Osteocyte (in vitro differentiated cells): ENCODE data around the gene KCNK10. TPM values are rescaled to one million over a fixed set of nuclear protein-coding genes. Genes with fewer than 3 reads are reported as not detected.

Experiments used
- DNase-seq: peaks from one replicate; pipeline ENCODE4 v3.0.0; 2021; ENCODE audit warnings: mixed read lengths; ENCODE audit not compliant: unreplicated experiment; ENCODE audit errors: extremely low spot score
- H3K27ac Mint-ChIP-seq: one replicate; pipeline ENCODE4 v1.8.0; 2021; ENCODE audit warnings: mild to moderate bottlenecking, mixed read lengths; ENCODE audit not compliant: unreplicated experiment
- H3K27me3 Mint-ChIP-seq: one replicate; pipeline ENCODE4 v1.8.0; 2021; ENCODE audit warnings: mixed read lengths; ENCODE audit not compliant: unreplicated experiment
- H3K36me3 Mint-ChIP-seq: one replicate; pipeline ENCODE4 v1.8.0; 2021; ENCODE audit warnings: mixed read lengths; ENCODE audit not compliant: unreplicated experiment
- H3K4me1 Mint-ChIP-seq: one replicate; pipeline ENCODE4 v1.8.0; 2021; ENCODE audit warnings: mixed read lengths; ENCODE audit not compliant: unreplicated experiment
- H3K4me3 Mint-ChIP-seq: one replicate; pipeline ENCODE4 v1.8.0; 2021; ENCODE audit warnings: mild to moderate bottlenecking, moderate library complexity, mixed read lengths; ENCODE audit not compliant: unreplicated experiment
- H3K9me3 Mint-ChIP-seq: one replicate; pipeline ENCODE4 v1.8.0; 2021; ENCODE audit warnings: mixed read lengths; ENCODE audit not compliant: unreplicated experiment
- total RNA-seq: library from RNA; stranded (reverse); gene quantifications from 2 replicates; pipeline ENCODE4 v1.2.1, GENCODE V29; 2021
- TF ChIP-seq, protein P1 (sequence below): fragments of 200-600 bp; sonication (generic); IDR thresholded peaks from 2 replicates; pipeline ENCODE4 v1.5.0; 2021; ENCODE audit warnings: antibody characterized with exemption, mild to moderate bottlenecking, moderate library complexity

The KCNK10 gene
- total RNA-seq, 1 donor from 2014 or later = not detected

- H3K4me1 Mint-ChIP-seq = peaks cover 12% of the 10 kb centered on the region
- no peak overlapping the region for H3K4me3 Mint-ChIP-seq
- no peak overlapping the region for H3K27ac Mint-ChIP-seq
- TF ChIP-seq, protein P1, sequence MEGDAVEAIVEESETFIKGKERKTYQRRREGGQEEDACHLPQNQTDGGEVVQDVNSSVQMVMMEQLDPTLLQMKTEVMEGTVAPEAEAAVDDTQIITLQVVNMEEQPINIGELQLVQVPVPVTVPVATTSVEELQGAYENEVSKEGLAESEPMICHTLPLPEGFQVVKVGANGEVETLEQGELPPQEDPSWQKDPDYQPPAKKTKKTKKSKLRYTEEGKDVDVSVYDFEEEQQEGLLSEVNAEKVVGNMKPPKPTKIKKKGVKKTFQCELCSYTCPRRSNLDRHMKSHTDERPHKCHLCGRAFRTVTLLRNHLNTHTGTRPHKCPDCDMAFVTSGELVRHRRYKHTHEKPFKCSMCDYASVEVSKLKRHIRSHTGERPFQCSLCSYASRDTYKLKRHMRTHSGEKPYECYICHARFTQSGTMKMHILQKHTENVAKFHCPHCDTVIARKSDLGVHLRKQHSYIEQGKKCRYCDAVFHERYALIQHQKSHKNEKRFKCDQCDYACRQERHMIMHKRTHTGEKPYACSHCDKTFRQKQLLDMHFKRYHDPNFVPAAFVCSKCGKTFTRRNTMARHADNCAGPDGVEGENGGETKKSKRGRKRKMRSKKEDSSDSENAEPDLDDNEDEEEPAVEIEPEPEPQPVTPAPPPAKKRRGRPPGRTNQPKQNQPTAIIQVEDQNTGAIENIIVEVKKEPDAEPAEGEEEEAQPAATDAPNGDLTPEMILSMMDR = no peak
- peaks cover 34% of the 10 kb centered on the region for H3K27me3 Mint-ChIP-seq
- DNase-seq = no peak
- H3K9me3 Mint-ChIP-seq = no peaks in the 10 kb centered on the region
- H3K36me3 Mint-ChIP-seq = no peaks in the 10 kb centered on the region
These were observed 474 bp downstream of the KCNK10 start for GRCh38 chr14:88322504-88323085.

DNA sequence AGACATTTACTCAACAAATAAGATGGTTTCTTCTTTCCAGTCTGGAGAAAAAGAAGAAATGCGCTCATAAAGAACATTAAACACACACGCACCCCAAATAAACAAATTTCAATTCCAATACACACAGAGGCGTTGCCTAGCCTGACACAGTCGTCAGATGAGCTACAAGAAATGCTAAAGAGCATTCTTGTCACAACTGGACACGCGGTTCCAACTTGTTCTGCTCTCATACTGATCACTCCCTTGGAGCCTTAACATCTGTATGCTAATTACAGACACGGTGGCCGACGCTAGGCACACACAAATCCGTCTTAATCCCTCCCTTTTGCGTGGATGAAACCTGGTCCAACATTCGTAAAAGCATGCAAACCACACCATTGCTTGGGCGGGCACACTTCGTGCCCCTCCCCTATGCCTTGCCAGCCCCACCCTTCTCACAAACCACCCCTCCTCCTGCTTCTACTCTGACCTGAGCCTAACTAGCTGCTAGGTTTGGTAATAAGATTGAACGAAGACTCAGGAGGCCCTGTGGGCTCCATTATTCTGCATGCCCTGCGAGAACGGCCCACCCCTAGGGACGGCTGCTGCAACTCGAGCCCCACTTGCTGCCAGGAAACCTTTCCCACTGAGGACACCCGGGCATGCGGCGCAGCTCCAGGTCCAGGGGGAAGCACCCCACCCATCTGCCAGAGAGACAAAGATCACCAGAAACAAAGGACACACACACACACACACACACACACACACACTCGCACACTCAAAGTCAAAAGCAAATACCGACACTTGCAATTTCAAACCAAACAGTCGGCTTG is 1.2 kb downstream of the KCNK10 start:
- no peaks in the 10 kb centered on the region for H3K36me3 Mint-ChIP-seq

DNA sequence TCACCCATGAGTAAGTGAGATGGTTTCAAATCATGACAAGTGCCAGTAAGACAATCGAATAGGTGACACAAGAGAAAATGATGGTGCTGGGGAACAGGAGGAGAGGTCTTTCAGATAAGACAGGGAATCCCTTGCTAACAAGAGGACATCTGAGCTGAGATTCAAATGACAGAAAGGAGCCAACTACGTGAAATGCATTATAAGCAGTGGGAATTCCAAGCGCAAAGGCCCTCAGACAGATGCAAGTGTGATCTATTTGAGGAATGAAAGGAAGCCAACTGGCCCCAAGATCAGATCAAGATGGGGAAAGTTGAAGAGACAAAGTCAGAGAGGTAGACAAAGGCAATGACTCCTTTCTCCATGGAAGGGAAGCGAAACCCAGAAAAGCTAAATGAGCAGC is 4.7 kb downstream of the KCNK10 start:
- H3K4me3 Mint-ChIP-seq = no peak overlapping the region
- H3K27me3 Mint-ChIP-seq = no peaks in the 10 kb centered on the region
- TF ChIP-seq, protein P1 = no peak
- H3K9me3 Mint-ChIP-seq = no peaks in the 10 kb centered on the region
- DNase-seq = no peak
- no peaks in the 10 kb centered on the region for H3K4me1 Mint-ChIP-seq
- H3K36me3 Mint-ChIP-seq = no peaks in the 10 kb centered on the region
- H3K27ac Mint-ChIP-seq = no peak overlapping the region

More for the DNA sequence above, 1.2 kb downstream of the KCNK10 start:
- Mint-ChIP-seq H3K27me3 (peaks cover 28% of the 10 kb centered on the region), H3K4me3 (no peak overlapping the region), H3K9me3 (no peaks in the 10 kb centered on the region), H3K27ac (no peak overlapping the region), H3K4me1 (peaks cover 12% of the 10 kb centered on the region)
- DNase-seq = no peak
- TF ChIP-seq, protein P1 = no peak

- Mint-ChIP-seq H3K36me3 (no peaks in the 10 kb centered on the region), H3K4me1 (no peaks in the 10 kb centered on the region), H3K27me3 (no peaks in the 10 kb centered on the region), H3K9me3 (no peaks in the 10 kb centered on the region), H3K4me3 (no peak overlapping the region), H3K27ac (no peak overlapping the region)
- TF ChIP-seq, protein P1 = no peak
- DNase-seq = no peak
These were observed 6.5 kb downstream of the KCNK10 start for GRCh38 chr14:88316521-88316920.

DNA sequence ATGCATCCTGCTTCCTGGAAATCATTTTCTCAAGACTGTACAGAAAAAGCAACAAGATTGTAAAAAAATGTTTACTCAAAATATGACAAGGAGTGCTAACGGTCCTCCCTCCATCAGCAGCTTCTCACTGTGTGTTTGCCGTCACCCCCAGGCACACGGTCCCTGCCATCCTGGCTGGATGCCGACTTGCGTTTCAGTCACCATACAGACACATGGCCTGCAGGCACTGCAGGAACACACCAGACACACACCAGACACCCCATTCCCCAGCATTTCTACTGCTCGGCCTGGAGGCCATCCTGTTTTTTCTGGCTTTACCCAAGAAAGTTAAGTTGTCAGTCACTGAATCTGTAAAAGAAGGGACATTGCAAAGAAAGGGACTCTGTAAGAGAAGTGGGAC is 10.8 kb downstream of the KCNK10 start:
- Mint-ChIP-seq H3K4me1 (no peaks in the 10 kb centered on the region), H3K4me3 (no peak overlapping the region), H3K36me3 (no peaks in the 10 kb centered on the region), H3K27ac (no peak overlapping the region), H3K27me3 (no peaks in the 10 kb centered on the region), H3K9me3 (no peaks in the 10 kb centered on the region)
- no peak for DNase-seq
- TF ChIP-seq, protein P1 = no peak
